Fibroblast of mammary gland (primary cell): ENCODE data around the gene ITPK1.

Experiments
- DNase-seq: peaks from one replicate; pipeline ENCODE4 v3.0.0-alpha.2; 2010; ENCODE audit warnings: low read depth
- H3K4me3 ChIP-seq: 2 replicates; pipeline ENCODE4 v1.5.1; 2011; ENCODE audit warnings: low read depth, mild to moderate bottlenecking, low read length, moderate library complexity; ENCODE audit not compliant: control insufficient read depth
- TF ChIP-seq, protein P1 (sequence below): conservative IDR thresholded peaks from 2 replicates; pipeline ENCODE4 v1.5.1; 2011; ENCODE audit warnings: low read depth, low read length, inconsistent platforms; ENCODE audit not compliant: control insufficient read depth, insufficient read depth

The ITPK1 gene

DNA sequence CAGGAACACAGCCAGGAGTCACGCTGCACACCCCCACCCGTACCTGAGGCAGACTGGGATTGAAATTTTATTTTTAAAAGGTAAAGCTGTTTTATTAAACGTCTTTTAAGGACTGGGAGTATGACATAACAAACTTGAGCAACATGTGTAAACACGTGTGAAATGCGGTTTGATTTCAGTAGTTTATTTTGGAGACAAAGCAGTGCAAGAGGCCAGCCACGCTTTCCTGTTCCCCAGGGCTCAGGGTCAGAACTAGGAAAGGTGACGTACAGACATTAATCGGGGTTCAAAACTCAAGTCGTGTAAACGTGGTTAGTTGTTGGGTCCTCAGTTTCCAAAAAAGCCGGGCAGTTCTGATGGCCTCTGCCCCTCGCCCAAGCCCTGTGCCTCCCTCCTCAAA is 176.0 kb downstream of the ITPK1 start:
- TF ChIP-seq, protein P1, sequence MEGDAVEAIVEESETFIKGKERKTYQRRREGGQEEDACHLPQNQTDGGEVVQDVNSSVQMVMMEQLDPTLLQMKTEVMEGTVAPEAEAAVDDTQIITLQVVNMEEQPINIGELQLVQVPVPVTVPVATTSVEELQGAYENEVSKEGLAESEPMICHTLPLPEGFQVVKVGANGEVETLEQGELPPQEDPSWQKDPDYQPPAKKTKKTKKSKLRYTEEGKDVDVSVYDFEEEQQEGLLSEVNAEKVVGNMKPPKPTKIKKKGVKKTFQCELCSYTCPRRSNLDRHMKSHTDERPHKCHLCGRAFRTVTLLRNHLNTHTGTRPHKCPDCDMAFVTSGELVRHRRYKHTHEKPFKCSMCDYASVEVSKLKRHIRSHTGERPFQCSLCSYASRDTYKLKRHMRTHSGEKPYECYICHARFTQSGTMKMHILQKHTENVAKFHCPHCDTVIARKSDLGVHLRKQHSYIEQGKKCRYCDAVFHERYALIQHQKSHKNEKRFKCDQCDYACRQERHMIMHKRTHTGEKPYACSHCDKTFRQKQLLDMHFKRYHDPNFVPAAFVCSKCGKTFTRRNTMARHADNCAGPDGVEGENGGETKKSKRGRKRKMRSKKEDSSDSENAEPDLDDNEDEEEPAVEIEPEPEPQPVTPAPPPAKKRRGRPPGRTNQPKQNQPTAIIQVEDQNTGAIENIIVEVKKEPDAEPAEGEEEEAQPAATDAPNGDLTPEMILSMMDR, result no peak
- no peak overlapping the region for H3K4me3 ChIP-seq
- no peak for DNase-seq

DNA sequence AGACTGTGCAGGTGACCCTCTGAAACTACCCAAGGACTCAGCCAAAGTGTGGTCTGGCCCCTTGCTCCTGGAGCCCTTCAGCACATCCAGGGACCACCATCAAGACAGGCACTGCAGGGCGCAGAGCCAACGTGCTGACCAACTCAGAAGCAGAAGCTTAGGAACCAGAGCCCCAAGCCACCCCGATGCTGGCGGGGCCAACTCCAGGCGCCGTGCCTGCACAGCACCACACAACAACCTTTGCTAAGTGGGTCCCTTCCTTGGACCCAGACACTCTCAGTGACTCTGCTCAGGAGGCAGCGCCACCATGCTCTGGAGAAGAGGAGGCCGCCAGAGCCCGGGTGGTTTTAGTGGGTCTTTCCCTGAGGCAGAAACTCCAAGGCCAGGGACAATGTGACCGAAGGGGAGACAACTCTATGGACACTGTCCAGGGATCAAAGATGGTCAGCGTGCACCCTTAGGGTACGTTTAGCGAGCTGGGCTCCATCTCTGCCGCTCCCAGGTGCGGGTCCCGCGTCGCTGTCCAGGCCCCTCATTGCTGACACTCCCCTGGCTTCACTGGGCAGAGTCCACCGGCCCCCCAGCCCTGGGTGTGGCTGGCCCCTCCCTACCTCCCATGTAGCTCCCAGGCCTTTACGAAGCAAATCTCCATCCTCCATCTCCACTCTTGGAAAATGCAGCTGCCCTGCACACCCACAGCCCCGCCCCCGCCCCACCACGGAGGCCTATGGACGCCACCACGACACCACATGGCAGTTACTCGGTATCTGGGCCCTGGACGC is 176.6 kb downstream of the ITPK1 start:
- H3K4me3 ChIP-seq, result no peak overlapping the region
- DNase-seq, result no peak
- TF ChIP-seq, protein P1, result no peak

DNA sequence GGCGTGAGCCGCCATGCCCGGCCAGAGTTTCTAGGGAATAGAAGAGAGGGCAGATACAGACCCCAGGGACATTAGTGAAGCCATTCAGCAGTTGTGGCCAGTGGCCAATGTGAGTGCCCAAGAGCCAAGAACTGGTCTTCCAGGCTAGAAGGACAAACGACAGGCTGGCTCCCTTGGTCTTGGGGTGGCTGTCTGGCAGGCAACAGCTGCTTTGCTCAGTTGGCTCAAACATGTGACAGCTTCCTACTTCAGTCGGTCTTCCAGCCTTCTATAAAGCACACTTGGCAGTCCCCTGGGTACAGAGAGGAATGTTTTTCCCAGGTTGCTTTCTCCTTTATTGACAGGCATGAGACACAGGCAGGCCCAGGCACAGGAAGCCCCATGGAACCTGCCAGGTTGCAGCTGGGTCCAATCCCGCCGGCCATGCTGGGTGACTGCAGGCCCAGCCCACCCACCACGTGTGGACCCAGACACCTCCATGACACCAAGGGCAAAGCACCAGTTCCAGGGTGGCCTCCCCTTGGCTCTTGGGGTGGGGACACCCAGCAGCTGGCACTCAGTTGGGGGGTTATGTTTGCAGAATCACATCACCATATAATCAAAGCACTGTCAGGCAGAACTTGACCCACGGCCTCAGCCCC is 177.4 kb downstream of the ITPK1 start:
- TF ChIP-seq, protein P1, result no peak
- H3K4me3 ChIP-seq, result no peak overlapping the region
- no peak for DNase-seq

DNA sequence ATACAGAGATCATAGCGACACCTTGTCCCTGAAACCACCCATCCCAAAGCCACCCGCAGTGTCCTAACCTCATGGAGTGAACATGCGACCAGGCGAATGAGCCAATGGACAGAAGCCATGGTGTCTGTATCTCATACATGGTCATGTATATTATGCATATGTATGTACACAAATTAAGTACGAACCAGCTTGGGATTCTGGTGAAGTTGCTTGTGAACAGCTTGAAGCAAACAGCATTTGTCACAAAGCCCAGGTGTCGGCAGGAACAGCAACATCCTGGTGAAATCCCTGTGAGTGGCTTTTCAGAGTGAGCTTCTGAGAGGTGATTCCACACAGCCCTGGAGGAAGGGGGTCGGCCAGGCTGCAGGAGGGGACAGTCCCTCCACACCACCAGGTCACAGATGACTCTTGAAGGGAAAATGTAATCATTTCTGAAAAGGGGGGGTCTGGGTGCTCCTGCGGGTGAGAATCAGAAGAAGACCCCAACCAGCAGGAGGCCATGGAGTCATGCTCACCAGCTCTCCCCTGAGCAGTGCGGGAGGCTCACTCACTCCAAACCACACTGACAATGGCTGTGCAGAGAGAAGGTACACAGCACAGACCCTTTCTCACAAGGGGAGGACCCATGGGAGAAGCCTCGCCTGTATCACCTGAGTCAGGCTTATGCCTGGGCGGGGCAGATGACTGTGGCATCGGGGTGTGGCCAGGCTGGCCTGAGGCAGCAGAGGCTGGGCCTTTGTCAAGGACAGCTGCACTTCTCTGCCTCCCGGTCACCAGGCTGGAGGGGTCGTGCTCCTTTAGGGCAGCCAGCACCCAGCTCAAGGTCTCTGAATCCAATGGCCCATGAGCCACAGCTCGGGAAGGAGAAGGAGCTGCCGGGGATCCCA is 178.4 kb downstream of the ITPK1 start:
- TF ChIP-seq, protein P1, result no peak
- no peak overlapping the region for H3K4me3 ChIP-seq
- no peak for DNase-seq

DNA sequence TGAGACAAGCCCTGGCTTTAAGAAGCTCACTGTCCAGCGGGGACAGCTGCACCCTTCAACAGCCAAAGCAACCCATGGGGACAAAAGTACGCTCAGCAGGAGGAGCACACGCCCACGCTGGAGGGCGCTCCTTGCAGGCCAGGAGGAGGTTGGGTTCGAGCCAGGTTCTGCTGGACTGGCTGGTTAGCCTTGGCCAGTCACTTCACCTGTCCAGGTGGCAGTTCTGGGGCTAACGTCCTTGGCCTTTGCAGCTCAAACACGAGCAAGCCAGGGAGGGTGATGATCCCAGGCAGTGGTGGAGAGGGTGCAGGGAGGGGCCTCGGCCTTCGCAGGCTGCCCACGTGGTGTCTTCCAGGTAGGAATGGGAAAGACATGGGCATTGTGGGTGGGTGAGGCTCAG is 179.6 kb downstream of the ITPK1 start:
- H3K4me3 ChIP-seq, result no peak overlapping the region
- DNase-seq, result no peak
- TF ChIP-seq, protein P1, result no peak

DNA sequence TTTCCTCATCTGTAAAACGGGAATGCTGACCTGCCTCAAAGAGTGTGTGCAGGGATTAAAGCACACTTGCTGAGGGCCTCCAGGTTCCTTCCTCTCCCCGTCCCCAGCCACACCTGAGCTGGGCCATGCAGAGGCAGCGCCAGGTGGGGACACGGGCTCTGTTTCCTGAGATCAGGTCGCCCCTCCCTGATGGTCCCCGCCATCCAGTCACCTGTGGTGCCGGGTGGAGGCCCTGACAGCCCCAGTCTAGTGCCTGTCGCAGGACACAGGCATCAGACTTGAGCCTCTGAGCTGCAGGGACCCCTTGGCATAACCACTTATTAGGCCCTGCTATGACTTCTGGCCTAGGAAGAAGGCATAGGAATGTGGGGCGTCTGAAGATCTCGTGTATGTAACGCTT is 180.3 kb downstream of the ITPK1 start:
- no peak for DNase-seq
- TF ChIP-seq, protein P1, result no peak
- H3K4me3 ChIP-seq, result no peak overlapping the region
